ENCODE data around the gene MRGPRE.
"Not testable (repeated sequence)": the region's sequence is repeated elsewhere in the genome, so short reads cannot be mapped to it uniquely, and the experiment has no call there.

The MRGPRE gene, protein sequence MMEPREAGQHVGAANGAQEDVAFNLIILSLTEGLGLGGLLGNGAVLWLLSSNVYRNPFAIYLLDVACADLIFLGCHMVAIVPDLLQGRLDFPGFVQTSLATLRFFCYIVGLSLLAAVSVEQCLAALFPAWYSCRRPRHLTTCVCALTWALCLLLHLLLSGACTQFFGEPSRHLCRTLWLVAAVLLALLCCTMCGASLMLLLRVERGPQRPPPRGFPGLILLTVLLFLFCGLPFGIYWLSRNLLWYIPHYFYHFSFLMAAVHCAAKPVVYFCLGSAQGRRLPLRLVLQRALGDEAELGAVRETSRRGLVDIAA

DNA sequence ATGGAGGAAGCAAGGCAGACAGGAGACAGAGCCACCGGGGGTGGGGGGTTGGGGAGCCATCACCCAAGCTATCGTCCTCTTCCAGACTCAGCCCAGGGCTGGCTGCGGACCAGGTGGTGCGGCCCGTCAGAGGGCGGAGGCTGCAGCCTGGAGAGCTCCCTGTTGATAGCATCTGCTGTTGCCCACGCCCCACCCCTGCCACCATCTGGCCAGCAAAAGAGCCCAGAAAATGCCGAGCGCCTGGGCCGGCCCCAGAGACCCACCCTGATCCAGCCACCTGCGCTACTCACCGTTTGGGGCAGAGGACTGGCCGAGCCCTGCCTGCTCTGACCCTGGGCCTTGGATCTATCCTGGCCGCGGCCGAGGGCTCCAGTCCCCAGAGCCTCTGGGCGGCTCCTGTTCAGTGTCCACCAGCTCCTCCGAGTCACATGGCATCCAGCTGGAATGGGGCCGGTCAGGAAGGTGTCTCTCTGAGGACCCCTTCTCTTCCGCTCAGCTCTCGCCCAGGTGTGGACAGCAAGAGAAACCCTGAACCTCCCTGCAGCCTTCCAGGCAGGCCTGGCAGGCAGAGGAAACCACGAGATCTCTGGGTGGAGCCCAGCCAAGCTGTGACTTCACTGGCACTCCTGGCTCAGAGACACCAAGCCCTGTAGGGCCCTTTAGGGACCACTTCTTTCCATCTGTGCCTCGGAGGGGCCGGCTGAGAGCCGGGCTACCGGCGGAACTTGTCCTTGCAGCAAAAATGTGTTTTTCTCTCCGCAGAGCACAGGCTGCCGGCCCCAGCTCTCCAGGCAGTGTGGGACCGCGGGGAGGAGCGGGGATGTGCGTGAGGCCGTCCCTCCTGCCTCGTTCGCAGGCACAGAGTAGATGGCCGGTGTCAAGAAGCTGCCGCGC lies at the start of gene MRGPRE:
TSS of gene MRGPRE (minus strand) at position 567 of the 894 bp plus-strand sequence. CDS start 3,618 bp downstream, outside the sequence.
- no peak for DNase-seq

DNA sequence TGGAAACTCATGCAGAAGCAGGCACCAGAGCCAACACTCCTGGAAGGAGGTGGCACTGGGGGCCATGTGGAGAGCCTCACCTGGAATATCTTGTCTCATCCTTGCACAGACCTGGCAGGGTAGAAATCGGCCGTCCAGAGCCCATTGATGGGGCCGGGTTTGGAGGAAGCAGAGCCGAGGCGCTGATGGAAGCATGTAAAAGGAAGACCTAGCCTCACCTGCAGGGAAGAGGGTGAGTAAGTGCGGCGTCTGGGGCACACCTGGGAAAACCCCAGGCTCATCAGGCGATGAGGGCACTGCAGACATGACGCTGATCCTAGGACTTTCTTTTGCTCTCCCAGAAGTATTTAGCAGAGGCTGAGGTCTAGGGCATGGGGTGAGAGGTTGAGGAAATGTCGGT lies 48.9 kb upstream of the MRGPRE start:
- not testable (repeated sequence) for DNase-seq

DNA sequence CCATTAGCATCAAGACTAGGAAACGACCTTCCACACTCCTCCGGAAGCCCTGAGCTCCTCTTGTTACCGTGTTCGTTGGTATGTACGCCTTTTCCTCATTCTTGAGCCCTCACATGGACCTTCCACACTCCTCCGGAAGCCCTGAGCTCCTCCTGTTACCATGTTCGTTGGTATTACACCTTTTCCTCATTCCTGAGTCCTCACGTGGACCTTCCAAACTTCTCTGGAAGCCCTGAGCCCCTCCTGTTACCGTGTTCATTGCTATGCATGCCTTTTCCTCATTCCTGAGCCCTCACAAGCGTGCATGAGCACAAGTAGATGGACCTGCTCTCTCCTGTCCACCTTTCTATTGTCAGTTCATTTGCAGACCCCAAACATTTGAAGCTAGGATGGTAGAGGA lies 48.4 kb upstream of the MRGPRE start:
- not testable (repeated sequence) for DNase-seq

DNA sequence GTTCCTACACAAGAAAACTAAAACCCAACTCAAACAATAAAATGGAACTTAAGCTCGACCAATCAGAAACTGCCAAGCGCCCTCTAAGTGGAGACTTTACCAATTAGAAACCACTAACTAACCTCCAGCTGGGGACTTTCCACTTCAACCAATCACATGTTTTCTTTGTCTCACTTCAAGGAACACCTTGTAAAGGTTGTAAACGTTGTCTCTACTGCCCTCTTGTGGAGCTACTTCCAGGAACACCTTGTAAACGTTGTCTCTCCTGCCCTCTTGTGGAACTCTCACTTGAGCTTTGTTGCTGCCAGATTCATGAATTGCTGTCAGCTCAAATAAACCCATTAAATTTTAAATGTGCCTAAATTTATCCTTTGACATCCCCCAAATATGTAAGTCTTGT lies 46.7 kb upstream of the MRGPRE start:
- not testable (repeated sequence) for DNase-seq

DNA sequence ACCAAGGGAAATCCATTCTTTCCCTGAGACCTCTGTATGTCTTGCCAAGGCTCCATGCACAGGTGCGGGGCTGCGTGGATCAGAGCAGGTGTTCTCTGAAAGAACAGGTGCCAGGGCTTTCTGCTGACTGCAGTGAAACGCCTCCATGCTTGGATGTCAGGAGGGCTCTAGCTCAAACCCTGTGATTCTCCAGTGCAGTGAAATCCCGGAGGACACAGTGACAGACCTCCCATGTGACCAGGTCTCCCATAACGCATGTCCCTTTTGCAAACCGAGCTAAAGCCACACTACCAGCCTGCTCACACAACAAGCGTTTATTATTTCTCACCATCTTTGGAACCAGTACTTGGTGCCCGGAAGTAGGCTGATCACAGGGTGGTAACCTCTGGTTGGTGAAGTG lies 41.4 kb upstream of the MRGPRE start:
- not testable (repeated sequence) for DNase-seq

DNA sequence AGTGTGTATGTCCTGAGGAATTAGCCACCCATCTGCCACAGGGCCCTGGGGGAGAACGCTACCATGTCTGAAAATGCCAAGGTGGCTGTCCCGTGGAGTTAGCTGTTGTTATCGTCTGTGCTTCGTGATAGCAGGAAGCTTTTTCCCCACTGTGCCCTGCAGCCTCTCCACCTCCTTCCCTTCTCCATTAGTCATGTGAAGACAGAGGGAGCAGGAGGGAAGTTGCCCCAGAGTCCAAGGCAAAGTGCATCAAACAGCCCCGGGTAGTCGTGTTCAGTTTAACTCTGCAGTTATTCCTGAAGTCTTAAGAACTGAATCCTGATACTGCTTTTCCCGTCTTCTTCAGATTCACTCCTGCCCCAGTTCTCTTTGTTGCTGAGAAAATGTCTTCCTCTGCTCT lies 30.3 kb upstream of the MRGPRE start:
- DNase-seq, result not testable (repeated sequence)

DNA sequence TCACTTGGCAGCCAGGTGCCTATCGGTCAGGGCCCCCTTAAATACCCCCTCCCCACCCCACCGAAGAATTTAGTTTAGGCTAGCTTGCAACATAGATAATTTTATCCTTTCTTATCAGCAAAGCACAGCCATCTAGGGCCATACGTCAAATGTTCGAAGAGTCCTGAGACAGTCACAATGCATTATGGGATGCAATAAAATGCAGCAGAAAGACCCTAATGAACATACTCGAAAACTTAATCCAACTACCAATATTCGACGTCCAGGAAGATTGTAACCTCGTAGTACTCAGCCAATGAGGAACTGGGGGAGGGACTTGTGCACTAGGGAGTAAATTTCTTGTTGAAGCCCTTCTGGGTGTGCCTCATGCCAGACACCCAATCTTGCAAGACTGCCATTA lies 29.6 kb upstream of the MRGPRE start:
- DNase-seq, result not testable (repeated sequence)

DNA sequence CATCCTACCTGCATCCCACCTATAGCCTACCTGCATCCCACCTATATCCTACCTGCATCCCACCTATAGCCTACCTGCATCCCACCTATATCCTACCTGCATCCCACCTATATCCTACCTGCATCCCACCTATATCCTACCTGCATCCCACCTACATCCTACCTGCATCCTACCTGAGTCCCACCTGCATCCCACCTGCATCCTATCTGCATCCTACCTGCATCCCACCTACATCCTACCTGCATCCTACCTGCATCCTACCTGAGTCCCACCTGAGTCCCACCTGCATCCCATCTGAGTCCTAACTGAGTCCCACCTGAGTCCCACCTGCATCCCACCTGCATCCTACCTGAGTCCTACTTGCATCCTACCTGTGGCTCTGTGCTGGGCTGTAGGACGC lies 25.3 kb upstream of the MRGPRE start:
- not testable (repeated sequence) for DNase-seq

DNA sequence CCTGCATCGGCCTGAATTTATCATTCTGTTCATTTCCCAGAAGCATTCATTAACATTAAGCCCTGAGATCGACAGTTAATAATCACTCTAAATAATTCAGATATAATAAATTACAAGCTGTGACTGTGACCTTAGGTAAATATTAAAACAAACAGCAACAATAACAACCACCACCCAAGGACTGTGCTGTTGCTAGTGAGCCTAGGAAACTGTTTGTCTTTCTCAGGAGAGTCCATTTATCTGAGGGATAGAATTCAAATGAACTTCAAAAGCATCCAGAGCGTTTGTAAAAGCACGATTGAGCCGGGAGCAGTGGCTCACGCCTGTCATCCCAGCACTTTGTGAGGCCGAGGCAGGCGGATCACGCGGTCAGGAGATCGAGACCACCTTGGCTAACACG lies 23.0 kb upstream of the MRGPRE start:
- DNase-seq, result not testable (repeated sequence)

DNA sequence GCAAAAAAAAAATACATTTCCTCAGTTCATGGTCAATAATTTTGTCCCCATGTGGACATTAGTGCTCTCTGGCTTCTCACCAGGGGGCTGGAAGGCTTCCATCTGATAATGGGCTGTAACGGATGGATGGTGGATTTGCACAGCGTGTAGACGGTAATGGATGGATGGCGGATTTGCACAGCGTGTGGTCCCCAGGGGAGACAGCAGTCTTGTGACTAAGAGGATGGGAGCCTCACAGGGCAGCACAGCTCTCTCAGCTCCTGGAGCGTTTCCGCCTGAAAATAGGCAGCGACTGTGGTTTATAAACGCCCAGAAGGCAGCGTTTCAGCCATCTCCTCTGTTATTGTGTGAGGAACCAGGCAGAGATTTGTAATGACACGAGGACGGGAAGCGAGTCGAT lies 22.6 kb upstream of the MRGPRE start:
- not testable (repeated sequence) for DNase-seq

DNA sequence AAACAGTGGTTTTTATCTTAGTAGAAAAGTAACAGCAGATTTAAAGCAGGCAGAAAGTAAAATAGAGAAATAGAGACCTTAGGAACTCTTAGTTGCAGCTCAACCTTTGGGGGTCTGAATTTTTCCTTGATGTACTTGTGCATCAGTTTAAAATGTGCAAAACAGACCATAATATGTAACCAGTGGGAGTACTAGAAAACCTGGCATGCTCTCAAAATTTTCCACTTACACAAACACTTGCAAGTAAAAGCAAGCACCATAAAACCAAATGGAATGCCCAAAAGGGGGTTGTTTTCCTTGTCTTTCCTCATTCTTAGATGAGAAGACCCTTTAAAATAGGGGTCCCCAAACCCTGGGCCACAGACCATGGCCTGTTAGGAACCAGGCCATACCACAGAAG lies 12.9 kb upstream of the MRGPRE start:
- no peak for DNase-seq

DNA sequence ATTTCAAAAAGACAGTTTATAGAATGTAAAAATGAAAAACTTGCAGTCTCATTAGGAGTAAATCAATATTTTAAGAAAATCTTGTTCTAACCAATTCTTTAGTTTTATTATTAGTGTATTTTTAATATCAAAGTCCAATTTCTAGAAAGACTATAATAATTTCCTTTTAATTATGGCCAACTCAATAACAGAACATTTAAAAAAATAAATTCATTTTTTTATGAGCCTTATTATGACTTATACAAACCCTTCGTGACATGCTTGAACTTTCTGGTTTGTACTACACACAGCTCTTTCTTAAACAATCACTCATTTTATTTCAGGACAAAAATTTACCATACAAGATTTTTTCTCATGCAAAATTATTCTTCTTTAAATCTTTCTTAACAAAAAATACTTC lies 11.7 kb upstream of the MRGPRE start:
- no peak for DNase-seq

DNA sequence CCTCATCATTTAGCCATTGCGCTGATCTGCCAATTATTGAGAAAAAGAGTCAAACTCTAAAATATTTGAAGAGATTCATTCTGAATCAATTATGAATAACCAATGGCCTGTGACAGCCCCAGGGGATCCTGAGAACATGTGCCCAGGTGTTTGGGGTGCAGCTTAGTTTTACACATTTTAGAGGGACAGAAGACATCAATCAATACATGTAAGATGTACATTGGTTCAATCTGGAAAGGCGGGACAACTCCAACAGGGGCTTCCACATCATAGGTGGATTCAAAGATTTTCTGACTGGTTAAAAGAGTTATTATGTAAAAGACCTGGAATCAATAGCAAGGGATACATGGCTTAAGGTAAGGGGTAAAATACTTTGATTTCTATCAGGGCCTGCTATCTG lies 4.9 kb upstream of the MRGPRE start:
- DNase-seq, result no peak

DNA sequence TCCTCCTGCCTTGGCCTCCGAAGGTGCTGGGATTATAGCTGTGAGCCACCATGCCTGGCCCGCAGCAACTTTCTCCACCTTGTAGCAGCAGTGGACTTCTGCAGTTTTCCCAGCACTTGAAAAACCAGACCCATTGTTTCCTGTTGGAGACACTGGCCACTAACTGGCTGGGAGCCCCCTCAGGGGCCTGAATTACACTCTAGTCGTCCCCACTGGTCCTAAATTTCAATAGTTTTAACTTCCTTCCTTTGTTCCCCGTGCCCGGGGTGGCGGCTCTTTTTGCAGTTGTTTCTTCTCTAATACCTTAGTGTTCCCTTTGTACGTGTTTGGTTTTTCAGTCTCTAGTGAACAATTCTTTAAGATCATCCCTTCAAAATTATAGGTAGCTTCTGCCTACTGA lies 2.6 kb upstream of the MRGPRE start:
- no peak for DNase-seq

DNA sequence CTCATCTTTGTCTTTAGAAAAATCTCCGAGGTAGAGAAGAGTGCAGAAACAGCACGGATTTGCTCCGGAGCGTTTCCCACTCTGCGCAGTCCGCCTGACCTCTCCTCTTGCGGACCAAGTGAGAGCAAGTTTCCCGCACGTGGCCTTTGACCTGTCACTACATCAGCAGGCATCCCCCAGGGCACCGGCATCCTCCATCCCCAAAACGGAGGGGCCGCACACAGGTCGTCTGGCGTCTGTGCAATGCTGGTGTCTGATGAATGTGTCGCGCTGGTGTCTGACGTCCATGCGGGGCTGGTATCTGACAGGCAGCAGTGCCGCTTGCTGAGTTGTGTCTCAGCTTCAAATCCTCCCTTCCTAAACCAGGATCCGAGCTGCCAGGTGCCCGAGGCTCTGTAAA lies 739 bp upstream of the MRGPRE start:
- no peak for DNase-seq

DNA sequence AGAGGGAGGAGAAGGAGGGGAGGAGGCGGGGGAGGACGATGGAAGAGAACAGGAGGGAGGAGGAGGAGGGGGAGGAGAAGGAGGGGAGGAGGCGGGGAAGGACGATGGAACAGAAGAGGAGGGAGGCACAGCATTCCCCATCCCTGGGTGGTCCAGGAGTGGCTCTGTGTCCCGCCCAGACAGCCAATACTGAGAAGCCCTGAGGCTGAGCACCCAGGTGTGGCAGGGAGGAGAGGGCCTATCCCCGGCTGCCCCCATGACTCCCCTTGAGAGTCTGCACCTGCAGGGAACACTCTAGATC lies 717 bp downstream of the MRGPRE start:
- DNase-seq, result no peak

DNA sequence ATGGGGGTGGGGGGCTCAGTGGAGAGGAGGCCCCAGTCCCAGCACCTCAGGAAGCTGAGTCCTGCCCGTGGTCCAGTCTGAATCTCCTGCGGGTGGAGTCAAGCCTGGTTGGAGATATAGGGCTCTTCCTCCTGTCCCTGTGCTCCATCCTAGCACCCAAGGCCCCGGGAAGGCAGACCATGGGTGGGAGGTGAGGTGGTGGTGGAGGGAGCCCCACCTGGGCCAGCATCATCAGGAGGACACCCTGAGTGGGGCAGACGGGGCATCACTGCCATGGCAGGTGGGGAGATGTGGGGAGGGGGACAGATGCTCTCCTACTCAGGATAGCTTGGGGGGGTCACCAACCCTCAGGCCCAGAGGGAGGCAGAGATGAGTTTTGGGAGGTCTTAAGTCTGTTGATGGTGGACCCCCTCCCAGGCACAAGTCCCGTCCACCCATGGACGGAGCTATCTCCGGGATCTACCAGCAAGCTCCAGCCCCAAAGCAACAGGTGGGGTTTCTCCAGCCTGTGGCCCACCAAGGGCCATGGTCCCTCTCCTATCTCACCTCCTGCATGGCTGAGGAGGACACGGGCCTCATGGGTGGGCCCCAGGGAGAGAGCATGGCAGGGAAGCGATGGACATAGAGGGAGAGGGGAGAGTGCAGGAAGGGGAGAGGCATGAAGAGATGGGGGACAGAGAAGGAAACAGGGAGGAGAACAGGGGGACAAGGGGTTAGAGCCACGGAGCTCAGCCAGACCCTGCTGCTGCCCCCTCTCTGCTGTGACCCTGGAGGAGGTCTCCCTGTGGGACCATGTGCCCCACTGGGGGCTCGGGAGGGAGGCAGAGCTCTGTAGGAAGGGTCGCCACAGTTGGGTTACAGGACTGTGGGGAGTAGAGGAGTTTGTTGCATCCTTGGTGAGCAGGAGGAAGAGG lies 1.3 kb downstream of the MRGPRE start:
- no peak for DNase-seq

DNA sequence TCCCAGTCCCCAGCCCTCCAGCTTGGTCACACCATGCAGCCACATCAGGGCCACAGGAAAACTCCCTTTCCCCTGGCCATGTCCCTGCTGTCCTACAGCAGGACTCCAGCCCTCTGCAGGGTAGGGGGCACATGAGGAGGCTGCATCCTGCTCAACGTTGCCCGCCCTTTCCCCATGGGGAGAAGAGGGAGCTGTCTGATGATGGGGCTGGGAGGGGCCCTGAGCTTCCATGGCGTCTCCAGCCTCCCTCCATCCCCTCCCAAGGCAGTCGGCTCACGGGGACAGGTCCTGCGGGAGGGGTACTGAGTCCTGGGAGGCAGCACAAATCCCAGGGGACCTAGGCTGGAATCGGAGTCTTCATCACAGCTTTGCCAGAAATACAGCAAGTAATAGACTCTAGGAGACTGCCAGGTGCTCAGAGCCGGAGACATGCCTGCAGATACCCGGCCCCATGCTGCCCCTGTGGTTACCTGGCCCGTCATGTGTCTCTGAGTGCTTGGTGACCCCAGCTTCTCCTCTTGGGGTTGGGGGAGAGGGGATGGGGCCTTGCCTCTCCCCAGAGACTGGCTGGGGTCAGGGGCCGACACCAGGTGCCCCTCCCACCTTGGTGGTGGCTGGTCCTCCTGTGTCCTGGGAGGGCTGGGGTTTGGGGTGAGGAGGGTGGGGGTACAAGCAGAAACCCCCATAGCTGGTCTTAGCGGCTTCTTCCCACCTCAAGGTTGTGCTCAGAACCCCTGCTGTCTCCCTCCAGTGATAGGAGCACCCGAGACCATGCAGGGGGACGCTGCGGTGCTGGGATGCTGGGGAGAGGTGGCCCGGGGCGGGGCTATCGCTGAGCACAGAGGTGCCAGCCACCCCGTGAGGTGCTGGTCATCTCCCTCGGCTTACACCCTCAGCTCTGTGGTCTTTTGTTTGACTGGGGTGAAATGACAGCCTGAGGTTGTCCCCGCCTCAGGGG lies 2.3 kb downstream of the MRGPRE start:
- DNase-seq, result no peak

DNA sequence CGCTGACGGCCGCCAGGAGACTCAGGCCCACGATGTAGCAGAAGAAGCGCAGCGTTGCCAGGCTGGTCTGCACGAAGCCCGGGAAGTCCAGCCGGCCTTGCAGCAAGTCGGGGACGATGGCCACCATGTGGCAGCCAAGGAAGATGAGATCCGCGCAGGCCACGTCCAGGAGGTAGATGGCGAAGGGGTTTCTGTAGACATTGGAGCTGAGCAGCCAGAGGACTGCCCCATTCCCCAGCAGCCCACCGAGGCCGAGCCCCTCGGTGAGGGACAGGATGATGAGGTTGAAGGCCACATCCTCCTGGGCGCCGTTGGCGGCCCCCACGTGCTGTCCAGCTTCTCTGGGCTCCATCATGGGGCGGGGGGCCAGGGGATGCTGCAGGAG lies 3.8 kb downstream of the MRGPRE start:
- no peak for DNase-seq

DNA sequence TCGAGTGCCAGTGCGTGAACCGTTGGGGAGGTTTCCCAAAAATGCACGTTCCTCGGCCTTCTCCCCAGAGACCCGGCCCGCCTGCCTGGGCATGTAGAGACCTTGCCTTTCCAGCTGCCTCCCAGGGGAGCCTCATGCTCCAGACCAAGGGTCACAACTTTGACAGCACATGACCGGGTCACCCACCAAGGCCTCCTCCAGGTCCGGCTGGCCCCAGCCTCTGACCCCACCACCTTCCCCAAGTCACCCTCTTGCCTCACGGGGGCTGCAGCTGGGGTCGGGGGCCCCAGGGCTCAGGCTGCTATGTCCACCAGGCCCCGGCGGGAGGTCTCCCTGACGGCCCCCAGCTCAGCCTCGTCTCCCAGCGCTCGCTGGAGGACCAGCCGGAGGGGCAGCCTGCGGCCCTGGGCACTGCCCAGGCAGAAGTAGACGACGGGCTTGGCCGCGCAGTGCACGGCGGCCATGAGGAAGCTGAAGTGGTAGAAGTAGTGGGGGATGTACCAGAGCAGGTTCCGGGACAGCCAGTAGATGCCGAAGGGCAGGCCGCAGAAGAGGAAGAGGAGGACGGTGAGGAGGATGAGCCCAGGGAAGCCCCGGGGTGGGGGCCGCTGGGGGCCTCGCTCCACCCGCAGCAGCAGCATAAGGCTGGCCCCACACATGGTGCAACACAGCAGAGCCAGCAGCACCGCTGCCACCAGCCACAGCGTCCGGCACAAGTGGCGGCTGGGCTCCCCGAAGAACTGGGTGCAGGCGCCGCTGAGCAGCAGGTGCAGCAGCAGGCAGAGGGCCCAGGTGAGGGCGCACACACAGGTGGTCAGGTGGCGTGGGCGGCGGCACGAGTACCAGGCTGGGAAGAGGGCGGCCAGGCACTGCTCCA lies 4.4 kb downstream of the MRGPRE start:
- DNase-seq, result no peak

Measured in activated CD4-positive, alpha-beta T cell treated with anti-CD3 and anti-CD28 coated beads for 48 hours (primary cell).